ENCODE results near the gene SCN2A.

GRCh38 chr2:165435611-165436010 lies 196.4 kb downstream of the SCN2A start:
- TF ChIP-seq SUZ12 (IDR thresholded peaks at IDR 0.05; ENCODE audit: extremely low read depth, insufficient read depth, insufficient read length), result no peak
- TF ChIP-seq ZNF274 (IDR thresholded peaks at IDR 0.05; ENCODE audit: low read depth, low read length), result no peak
